Tibial artery (tissue), 4 donors: ENCODE results near the gene PPP1R3D.
A peak's percentile ranks its signal among the peaks of the same experiment; 100 is the strongest.

Experiments
- DNase-seq, 2 donors: peaks; one replicate each; pipeline ENCODE4 v3.0.0-alpha.2; 2019
- H3K27ac ChIP-seq, 2 donors: fragments of 200-600 bp; sonication (generic) in 1 of 2; 1 replicate in 1 of 2; 2 replicates in 1 of 2; pipeline ENCODE4 v1.5.1; 2018 to 2019; ENCODE audit warnings: mild to moderate bottlenecking in 1 of 2
- H3K27me3 ChIP-seq, 2 donors: fragments of 200-600 bp; sonication (generic) in 1 of 2; one replicate each; pipeline versions ENCODE4 v1.5.1 to v1.6.0; 2016 to 2019
- H3K36me3 ChIP-seq, 3 donors: fragments of 200-600 bp; sonication (generic) in 2 of 3; one replicate each; pipeline ENCODE4 v1.5.1; 2016 to 2019; ENCODE audit warnings: mild to moderate bottlenecking in 2 of 3
- H3K4me1 ChIP-seq, 4 donors: fragments of 200-600 bp; sonication (generic) in 2 of 4; 1 replicate in 3 of 4; 2 replicates in 1 of 4; pipeline ENCODE4 v1.5.1; 2016 to 2019
- H3K4me3 ChIP-seq, 2 donors: fragments of 200-600 bp; sonication (generic) in 1 of 2; 1 replicate in 1 of 2; 2 replicates in 1 of 2; pipeline ENCODE4 v1.5.1; 2018 to 2019; ENCODE audit warnings: mild to moderate bottlenecking in 2 of 2
- H3K9me3 ChIP-seq, 3 donors: fragments of 200-600 bp; sonication (generic) in 1 of 3; one replicate each; pipeline ENCODE4 v1.5.1; 2016 to 2019
- intact Hi-C: fragments of 100-400 bp; cut with DNase I; formaldehyde crosslinking; loops from one replicate; pipeline ENCODE4 v1.15.0; 2023; ENCODE audit warnings: low total_unique reads
- TF ChIP-seq, protein P1 (sequence below), 2 experiments: fragments of 200-600 bp in 1 of 2; fragments of 450-650 bp in 1 of 2; IDR thresholded peaks; one replicate each; pipeline ENCODE4 v1.5.1; 2017 to 2019; ENCODE audit warnings: antibody characterized with exemption in 2 of 2, mild to moderate bottlenecking in 1 of 2, moderate library complexity in 1 of 2

Gene PPP1R3D

GRCh38 chr20:59939879-59940128, 301 bp downstream of the PPP1R3D start:
- peak in 1 of 2 donors; percentile 35 for DNase-seq
- intact Hi-C loops = no loop called here
- H3K4me1 ChIP-seq = peaks cover 3 to 41% (median 31%) of the 10 kb centered on the region in 4 donors

GRCh38 chr20:59939052-59939878, 840 bp downstream of the PPP1R3D start:
- Histone ChIP-seq H3K9me3 (no peaks in the 10 kb centered on the region), H3K4me1 (peaks cover 3 to 41% (median 31%) of the 10 kb centered on the region in 4 donors), H3K4me3 (peak overlapping the region; percentile 63 to 71), H3K36me3 (peaks cover 8 to 19% (median 14%) of the 10 kb centered on the region in 3 donors), H3K27me3 (no peaks in the 10 kb centered on the region), H3K27ac (peak overlapping the region; percentile 88 to 91)
- TF ChIP-seq, protein P1, sequence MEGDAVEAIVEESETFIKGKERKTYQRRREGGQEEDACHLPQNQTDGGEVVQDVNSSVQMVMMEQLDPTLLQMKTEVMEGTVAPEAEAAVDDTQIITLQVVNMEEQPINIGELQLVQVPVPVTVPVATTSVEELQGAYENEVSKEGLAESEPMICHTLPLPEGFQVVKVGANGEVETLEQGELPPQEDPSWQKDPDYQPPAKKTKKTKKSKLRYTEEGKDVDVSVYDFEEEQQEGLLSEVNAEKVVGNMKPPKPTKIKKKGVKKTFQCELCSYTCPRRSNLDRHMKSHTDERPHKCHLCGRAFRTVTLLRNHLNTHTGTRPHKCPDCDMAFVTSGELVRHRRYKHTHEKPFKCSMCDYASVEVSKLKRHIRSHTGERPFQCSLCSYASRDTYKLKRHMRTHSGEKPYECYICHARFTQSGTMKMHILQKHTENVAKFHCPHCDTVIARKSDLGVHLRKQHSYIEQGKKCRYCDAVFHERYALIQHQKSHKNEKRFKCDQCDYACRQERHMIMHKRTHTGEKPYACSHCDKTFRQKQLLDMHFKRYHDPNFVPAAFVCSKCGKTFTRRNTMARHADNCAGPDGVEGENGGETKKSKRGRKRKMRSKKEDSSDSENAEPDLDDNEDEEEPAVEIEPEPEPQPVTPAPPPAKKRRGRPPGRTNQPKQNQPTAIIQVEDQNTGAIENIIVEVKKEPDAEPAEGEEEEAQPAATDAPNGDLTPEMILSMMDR (IDR thresholded peaks at IDR 0.05) = no peak
- intact Hi-C loops = no loop called here
- peak in 1 of 2 donors; percentile 68 for DNase-seq

More at GRCh38 chr20:59939879-59940128, 301 bp downstream of the PPP1R3D start:
- peak overlapping the region; percentile 88 to 91 for H3K27ac ChIP-seq
- TF ChIP-seq, protein P1 (IDR thresholded peaks at IDR 0.05) = no peak
- peak overlapping the region; percentile 63 to 71 for H3K4me3 ChIP-seq
- H3K9me3 ChIP-seq = no peaks in the 10 kb centered on the region
- peaks cover 13 to 25% (median 19%) of the 10 kb centered on the region in 3 donors for H3K36me3 ChIP-seq
- no peaks in the 10 kb centered on the region for H3K27me3 ChIP-seq

GRCh38 chr20:59938696-59939051, 1.4 kb downstream of the PPP1R3D start:
- peak overlapping the region; percentile 63 to 71 for H3K4me3 ChIP-seq
- H3K27ac ChIP-seq = peak overlapping the region in 1 of 2 donors; percentile 91
- H3K4me1 ChIP-seq = peaks cover 3 to 41% (median 31%) of the 10 kb centered on the region in 4 donors
- H3K36me3 ChIP-seq = peaks cover 2 to 15% (median 8%) of the 10 kb centered on the region in 3 donors
- no peaks in the 10 kb centered on the region for H3K9me3 ChIP-seq
- peak in 1 of 2 donors; percentile 33 for DNase-seq
- intact Hi-C loops = no loop called here
- H3K27me3 ChIP-seq = no peaks in the 10 kb centered on the region
- TF ChIP-seq, protein P1 (IDR thresholded peaks at IDR 0.05) = no peak

GRCh38 chr20:59938221-59938620, 1.9 kb downstream of the PPP1R3D start:
- Histone ChIP-seq H3K36me3 (peaks cover 0 to 11% (median 7%) of the 10 kb centered on the region in 3 donors), H3K27me3 (no peaks in the 10 kb centered on the region), H3K4me3 (peak overlapping the region; percentile 63 to 71), H3K9me3 (no peaks in the 10 kb centered on the region), H3K27ac (peak overlapping the region in 1 of 2 donors; percentile 91), H3K4me1 (peaks cover 3 to 46% (median 35%) of the 10 kb centered on the region in 4 donors)
- intact Hi-C loops = no loop called here
- no peak for DNase-seq
- TF ChIP-seq, protein P1 (IDR thresholded peaks at IDR 0.05) = no peak

DNA sequence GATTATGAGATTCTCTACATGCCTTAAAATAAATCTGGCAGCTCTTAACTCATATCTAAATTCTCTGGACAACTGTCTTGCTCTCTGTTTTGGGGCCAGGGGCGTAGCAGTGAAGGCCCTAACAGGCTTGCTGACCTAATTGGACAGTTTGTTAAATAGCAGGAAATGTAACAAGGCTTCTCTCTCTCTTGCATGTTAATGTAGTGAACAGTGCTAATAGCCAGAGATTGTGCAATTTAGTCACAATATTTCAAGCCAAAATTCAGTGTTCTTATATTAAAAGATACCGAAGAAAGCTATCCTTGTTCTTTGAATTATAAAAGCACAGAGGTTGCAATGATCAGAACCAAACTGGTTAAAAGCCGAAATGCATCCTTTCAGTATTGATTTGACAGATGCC, 3.0 kb downstream of the PPP1R3D start:
- no peak overlapping the region for H3K4me3 ChIP-seq
- H3K4me1 ChIP-seq = peaks cover 3 to 49% (median 40%) of the 10 kb centered on the region in 4 donors
- DNase-seq = no peak
- H3K27ac ChIP-seq = no peak overlapping the region
- H3K36me3 ChIP-seq = peaks cover 0 to under 1% (median 0%) of the 10 kb centered on the region in 3 donors
- intact Hi-C loops = no loop called here
- TF ChIP-seq, protein P1 (IDR thresholded peaks at IDR 0.05) = no peak
- H3K27me3 ChIP-seq = no peaks in the 10 kb centered on the region
- no peaks in the 10 kb centered on the region for H3K9me3 ChIP-seq
